Fibroblast of villous mesenchyme (primary cell): ENCODE results near the gene MSI2. TPM values are rescaled to one million over a fixed set of nuclear protein-coding genes. Genes with fewer than 3 reads are reported as not detected.

Experiments
- DNase-seq: peaks from one replicate; pipeline ENCODE4 v3.0.0-alpha.2; 2010; ENCODE audit warnings: low read depth
- H3K4me3 ChIP-seq: 2 replicates; pipeline ENCODE4 v1.5.1; 2011; ENCODE audit warnings: low read depth, mild to moderate bottlenecking, low read length
- total RNA-seq: library from RNA; depleted of rRNA; stranded (reverse); fragments of >200 nt; gene quantifications from 2 replicates; pipeline ENCODE4 v1.2.3, GENCODE V29; 2012
- TF ChIP-seq, protein P1 (sequence below): IDR thresholded peaks from 2 replicates; pipeline ENCODE4 v1.5.1; 2012; ENCODE audit warnings: low read depth, mild to moderate bottlenecking, low read length; ENCODE audit not compliant: insufficient read depth

Gene MSI2
- total RNA-seq, 1 donor, result 50.1 TPM

DNA sequence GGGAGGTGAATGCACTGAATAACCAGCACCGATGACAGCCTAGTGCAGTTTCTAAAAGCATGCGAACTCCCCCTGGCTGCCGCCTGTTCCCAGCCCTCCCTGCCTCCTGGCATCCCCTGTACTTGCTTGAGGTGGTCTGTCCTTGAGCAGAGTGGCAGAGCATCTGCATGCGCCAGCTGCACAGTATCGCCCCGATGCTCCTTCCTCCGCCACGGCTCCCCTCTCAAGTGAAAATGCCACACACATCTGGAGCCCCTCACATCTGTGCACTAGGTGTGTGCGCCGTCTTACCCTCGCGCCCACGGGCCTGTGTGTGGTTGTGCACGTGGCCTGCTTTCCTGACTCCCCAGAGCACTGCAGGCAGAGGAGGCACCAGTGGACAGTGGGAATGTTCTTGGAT is 376.9 kb downstream of the MSI2 start:
- TF ChIP-seq, protein P1, sequence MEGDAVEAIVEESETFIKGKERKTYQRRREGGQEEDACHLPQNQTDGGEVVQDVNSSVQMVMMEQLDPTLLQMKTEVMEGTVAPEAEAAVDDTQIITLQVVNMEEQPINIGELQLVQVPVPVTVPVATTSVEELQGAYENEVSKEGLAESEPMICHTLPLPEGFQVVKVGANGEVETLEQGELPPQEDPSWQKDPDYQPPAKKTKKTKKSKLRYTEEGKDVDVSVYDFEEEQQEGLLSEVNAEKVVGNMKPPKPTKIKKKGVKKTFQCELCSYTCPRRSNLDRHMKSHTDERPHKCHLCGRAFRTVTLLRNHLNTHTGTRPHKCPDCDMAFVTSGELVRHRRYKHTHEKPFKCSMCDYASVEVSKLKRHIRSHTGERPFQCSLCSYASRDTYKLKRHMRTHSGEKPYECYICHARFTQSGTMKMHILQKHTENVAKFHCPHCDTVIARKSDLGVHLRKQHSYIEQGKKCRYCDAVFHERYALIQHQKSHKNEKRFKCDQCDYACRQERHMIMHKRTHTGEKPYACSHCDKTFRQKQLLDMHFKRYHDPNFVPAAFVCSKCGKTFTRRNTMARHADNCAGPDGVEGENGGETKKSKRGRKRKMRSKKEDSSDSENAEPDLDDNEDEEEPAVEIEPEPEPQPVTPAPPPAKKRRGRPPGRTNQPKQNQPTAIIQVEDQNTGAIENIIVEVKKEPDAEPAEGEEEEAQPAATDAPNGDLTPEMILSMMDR, result no peak
- DNase-seq, result no peak
- no peak overlapping the region for H3K4me3 ChIP-seq

DNA sequence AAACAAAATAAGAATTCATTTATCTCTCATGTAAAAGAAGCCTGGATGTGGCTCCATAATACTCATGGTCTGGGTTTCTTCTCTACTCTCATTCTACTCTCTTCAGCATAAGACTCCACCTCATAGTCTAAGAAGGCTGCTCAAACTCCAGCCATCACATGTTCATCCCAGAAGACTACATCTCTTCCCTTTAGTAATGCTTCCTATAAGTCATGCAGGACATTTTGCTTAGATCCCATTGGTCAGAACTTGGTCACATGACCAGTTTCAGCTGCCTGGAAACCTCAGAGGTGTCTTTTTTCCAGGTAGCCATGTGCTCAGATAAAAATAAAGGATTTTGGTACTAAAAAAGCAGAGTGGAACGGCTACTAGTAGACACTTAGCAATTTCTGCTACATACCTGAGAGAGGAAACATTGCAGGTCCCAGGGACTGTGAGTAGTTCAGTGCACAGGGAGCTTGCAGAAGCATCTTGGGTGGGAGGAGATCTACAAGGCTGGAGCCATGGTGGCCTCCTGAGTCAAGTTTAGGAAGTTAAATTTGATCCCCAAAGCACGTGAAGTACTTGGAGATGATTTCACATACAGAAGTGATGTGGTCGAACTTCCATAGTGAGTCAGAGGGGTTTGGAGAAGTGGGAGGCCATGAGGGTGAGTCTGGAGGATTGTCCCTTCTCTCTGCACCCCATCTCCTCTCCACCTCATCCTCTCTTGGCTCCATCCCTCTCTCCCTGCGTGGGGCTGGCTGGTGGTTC is 378.6 kb downstream of the MSI2 start:
- TF ChIP-seq, protein P1, result no peak
- DNase-seq, result no peak
- no peak overlapping the region for H3K4me3 ChIP-seq

DNA sequence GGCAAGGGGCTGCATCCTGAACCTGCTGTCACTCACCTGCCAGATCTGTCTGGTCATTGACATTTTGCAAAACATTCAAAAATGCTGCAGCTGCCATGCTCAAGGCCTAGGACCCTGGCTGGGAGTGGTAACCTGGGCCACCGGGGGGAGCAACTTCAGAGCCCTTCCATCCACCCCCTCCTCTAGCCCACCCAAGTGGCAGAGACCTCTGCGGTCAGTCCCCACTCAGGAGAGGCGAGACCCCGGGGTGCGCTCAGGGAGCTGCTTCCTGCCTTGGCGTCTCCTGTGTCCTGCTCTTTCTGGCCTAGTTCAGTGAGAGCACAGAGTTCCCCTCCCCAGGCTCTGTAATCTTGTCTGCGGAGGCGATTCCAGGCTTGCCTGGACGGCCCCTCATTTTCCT is 380.0 kb downstream of the MSI2 start:
- DNase-seq, result no peak

DNA sequence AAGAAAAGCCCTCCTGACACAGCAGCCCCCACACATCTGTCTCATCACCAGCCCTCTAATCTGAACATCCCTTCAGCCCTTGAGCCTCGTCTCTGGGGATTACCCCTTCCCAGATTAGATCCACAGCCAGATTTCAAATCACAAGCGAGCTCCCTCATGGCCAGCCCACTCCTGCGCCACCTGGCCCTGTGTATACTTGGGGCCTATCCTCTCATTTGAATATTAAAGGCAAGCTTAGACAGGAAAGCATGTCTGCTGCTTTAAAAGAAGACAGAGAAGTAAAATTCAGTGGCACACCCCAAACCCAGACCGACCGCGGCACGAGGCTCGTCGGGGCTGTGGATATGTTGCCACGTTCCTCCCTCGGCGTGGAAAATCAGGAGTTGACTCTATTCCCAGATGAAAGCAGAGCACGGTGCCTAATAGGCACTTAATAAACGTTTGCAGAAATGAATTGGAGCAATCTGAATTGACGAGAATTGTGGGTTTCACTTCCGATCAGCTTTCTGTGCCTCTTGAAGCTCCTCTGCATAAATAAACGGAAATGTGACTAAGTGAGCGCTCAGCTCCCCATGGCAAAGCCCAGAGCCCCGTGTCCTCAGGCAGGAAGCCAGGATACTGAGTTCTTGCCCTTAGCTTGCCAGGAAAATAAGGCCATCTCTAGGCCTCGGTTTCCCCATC is 380.8 kb downstream of the MSI2 start:
- H3K4me3 ChIP-seq, result no peak overlapping the region
- TF ChIP-seq, protein P1, result no peak
- DNase-seq, result no peak

More for the DNA sequence above, 380.0 kb downstream of the MSI2 start:
- H3K4me3 ChIP-seq, result no peak overlapping the region
- TF ChIP-seq, protein P1, result no peak

DNA sequence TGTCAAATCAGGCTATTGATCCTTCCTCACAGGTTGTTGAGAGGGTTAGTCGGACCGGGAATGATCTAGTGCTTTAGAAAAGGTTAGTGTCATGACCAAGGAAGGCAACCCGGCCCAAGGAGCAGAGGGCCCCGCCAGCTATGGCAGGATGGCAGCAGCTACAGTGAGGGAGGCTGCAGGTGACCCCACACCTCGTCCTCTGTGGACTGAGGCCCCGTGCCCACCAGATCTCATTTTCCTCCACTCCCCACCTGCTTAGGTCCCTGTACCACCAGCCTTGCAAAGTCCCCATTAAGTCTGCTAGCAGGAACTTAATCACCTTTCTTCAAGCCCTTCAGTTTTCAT is 381.3 kb downstream of the MSI2 start:
- no peak overlapping the region for H3K4me3 ChIP-seq
- TF ChIP-seq, protein P1, result no peak
- no peak for DNase-seq

DNA sequence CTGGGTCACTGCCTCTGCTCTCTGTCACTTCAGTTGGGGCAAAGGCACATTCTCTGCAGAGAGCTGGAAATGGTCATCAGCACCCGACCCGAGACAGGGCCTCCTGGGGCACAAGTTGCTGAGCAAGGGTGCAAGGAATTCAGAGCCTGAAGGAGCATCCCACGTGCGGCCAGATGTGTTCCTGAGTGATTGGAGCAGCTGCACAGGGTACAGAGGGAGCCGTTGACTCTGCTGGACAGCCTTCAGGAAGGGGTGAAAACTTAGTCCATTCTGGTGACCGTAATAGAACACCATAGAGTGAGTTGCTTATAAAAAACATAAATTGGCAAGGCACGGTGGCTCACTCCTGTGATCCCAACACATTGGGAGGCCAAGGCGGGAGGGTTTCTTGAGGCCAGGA is 382.0 kb downstream of the MSI2 start:
- no peak overlapping the region for H3K4me3 ChIP-seq
- no peak for DNase-seq
- TF ChIP-seq, protein P1, result no peak
